HG02588 (cell line): ENCODE results near the gene TIAM2.

Source experiments
- ATAC-seq: cut with Tn5 transposase; IDR thresholded peaks from one replicate; pipeline ENCODE4 v1.9.1; 2021; ENCODE audit warnings: mild to moderate bottlenecking, moderate library complexity; ENCODE audit not compliant: unreplicated experiment

The TIAM2 gene

DNA sequence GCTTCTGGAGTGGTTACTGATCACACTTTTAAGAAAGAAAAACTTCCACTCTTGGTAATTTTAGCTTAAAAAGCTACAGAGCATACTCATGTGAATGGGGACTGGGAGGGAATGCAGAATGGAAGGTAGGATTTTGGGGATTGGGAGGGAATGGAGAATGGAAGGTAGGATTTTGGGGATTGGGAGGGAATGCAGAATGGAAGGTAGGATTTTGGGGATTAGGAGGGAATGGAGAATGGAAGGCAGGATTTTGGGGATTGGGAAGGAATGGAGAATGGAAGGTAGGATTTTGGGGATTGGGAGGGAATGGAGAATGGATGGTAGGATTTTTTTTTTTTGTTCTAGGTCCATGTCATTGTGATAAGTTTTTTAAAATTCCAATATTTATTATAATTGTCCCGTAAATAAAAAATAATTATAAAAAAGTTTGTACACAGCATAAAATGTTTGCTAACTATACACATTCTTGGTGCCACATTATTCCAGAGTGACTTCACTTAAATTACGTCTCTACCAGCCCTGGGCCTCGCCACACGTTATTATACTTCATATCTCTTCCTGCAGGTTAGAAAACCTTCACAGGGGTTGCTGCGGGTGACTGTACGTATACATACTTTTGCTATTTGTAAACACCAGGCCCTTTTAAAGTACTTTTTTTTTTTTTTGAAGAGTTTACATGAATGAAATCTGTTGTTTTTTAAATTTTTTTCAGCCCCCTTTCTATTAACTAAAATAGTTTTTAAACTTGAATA is 127.3 kb downstream of the TIAM2 start:
- no peak for ATAC-seq

DNA sequence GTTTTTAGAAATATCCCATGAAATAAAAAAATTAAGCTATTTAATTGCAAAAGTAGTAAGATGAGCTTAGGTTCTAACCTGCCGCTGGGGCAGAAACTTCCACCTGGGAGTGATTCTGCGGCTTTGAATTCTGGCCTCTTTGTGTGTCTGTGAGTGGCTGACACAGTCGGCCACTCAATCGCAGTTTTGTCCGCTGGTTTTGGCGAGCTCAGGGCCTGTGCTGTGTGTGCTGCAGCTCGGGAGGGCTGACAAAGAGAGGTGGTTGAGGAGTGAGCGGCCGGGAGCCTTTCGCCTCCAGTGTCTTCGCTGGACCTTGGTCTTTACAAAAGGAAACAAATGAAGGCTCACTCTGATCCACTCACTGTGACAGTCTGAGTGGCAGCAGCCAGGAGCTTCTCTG is 128.4 kb downstream of the TIAM2 start:
- ATAC-seq = no peak

DNA sequence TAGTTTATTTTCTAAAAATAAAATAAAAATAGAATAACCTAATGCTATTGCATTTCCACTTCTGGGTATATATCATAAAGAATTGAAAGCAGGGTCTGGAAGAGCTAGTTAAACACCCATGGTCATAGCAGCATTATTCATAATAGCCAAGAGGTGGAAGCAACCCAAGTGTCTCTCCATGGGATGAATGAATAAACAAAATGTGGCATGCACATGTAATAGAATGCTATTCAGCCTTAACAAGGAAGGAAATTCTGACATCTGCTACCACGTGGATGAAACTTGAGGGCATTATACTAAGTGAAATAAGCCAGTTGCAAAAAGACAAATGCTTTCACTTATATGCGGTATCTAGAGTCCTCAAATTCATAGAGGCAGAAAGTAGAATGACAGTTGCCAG is 130.8 kb downstream of the TIAM2 start:
- ATAC-seq = no peak

DNA sequence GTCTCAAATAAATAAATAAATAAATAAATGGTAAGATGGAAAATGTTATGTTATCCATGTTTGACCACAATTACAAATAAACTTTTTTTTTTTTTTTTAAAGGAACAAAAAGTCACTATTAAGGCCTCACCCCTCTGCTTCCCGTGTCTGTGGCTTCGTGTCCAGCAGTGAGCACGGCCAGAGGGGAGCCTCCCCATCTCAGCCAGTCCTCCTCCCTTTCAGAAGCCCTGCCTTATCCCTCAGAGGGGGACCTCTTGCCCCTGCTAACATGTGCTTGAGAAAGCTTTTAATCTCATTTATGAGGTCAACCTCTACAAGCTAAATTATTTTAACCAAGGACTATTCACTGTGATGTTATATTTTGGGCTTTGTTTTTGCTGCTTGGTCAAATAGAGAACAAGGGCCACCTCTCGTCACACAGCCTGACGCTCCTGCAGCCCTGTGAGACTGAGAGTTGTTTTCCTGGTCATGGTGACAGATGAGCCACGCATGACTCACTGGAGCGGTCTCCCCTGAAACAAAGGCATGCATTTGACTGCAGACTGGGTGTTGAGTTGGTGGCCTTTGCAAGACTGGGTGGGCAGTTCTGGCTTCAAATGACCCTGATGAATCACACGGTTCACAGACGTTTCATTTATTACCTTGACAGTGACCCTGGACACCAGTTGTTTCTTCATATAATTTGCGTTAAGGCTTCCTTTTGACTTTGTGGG is 131.8 kb downstream of the TIAM2 start:
- ATAC-seq = peak; percentile 70

DNA sequence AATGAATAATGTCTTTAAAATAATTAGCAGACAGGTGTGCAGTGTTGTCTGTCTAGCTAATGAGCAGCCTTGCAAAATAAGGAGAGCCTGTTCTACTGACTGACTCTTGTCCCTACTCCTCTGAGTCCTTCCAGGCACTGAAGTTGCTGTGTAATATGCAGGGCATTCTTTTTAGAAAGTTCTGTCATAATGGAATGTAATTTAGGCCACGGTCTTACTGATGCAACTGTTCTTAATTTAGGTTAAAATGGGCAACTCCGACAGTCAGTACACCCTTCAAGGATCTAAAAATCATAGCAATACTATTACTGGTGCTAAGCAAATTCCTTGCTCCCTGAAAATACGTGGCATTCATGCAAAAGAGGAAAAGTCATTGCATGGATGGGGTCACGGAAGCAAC is 133.9 kb downstream of the TIAM2 start:
- no peak for ATAC-seq

DNA sequence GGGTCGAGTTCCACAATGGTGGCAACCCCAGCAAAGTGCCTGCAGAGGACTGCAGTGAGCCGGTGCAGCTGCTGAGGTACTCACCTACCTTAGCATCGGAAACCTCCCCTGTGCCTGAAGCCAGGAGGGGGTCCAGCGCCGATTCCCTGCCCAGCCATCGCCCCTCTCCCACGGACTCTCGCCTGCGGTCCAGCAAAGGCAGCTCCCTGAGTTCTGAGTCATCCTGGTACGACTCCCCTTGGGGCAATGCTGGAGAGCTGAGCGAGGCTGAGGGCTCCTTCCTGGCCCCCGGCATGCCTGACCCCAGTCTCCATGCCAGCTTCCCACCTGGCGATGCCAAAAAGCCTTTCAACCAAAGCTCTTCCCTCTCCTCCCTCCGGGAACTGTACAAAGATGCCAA is 134.6 kb downstream of the TIAM2 start:
- ATAC-seq = no peak

DNA sequence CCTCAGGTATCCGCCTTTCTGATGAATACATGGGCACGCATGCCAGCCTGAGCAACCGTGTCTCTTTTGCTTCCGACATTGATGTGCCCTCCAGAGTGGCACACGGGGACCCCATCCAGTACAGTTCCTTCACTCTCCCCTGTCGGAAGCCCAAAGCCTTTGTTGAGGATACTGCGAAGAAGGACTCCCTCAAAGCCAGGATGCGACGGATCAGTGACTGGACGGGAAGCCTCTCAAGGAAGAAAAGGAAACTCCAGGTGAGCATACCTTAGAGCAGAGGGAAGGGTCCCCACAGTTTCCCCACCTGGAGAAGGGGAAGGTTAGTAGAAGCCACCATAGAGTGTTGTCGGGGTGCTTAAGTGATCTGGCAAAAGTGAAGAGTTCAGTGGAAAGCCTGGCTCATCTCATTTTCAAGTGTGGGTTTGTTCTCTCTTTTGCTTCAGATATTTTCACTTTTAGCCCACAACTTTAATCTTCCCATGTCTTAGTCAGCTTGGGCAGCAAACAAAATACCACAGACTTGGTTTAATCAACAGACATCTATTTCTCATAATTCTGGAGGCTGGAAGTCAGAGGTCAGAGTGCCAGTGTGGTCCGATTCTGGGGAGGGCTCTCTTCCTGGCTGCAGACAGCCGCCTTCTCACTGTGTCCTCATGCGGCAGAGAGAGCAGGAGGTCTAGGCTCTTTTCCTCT is 135.2 kb downstream of the TIAM2 start:
- ATAC-seq = no peak

DNA sequence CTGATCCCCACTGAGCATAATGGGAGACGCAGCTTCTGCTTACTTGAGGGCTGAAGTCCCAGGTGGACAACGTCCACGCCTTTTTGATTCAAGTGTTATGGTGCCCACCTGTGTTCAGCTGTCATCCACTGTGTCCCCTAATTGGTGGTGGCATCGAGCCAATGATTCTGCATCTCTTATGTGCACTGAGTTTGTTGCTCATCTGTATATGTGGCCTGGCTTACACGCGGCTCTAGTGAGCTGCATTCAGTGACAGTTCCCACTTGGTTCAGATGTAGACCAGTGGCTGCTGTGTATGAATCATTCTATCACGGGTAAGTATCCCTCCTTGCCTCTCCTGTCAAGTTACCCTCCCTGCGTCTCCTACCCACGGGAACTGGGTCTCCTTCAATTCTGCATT is 137.5 kb downstream of the TIAM2 start:
- no peak for ATAC-seq

DNA sequence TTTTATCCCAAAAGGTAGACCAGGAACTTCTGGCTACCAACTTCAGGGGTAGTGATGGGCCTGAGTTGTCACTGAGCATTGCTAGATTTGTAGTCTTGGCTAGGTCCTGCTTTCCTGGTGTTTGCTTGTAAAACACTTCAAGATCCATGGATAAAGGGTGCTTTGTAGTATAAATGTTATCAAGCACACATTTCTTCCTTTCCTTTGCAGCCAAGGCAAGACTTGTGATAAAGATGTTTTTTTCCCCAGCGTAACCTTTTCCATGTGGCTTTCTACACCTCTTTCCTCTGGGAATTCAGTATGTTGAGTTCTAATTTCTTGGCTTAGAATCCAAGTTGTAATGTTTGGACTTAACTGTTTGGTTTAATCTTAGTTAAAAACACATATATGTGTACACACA is 145.9 kb downstream of the TIAM2 start:
- no peak for ATAC-seq

DNA sequence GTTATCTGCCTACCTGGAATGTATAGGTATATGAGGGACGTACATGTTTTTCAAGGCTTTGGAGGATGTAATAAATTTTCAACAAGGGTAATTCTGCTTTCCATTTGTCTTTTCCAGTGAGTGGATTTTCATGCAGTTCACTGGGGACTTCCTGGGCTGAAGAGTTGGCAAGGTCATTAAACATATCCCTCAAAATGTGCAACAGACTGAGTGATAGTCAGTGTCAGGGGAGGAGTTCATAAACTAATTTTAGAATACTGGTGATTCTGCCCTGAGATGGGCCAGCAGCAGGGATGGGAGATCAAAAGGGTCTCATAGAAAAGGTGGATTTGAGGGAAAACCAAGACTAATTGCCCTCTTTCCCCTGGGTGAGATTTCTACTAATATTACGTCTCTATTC is 146.4 kb downstream of the TIAM2 start:
- no peak for ATAC-seq

DNA sequence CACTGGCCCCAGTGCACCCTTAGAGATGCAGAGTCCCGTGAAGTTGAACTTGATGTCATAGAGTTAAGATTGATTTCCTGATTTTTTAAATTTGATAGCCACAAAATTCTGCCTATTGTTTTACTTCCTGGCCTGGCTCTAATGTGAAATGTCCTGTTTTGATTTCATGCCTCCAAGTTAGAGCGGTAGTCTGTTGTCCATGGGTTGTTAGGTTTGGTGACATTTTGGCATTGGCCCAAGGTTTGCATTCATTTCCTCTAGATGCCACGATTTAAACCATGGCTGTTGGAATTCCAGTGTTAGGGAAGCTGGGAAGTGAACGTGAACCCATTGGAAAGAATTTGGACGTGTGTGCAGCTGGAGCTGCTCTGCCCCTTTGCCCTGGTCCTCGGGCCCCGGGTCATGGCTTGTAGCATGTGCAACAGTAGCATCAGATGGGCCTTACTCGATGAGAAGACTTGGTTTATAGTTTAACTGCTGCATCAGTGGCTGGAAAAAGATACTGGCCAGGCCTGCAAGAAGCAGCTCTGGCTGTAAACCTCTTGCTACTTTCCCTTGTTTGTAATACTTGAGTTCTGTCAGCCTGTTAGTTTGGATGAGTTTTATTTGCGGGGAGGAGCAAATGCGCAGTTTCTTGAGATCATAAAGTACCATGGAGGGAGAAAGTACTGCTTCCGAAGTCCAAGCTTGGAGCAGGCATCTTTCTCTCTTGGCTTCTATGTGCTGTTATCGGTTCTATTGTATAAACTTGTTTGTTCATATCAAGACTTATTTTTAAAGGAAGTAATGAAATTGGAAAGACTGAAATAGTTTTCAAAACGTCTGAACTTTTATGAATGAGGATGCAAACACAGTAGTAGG is 147.3 kb downstream of the TIAM2 start:
- no peak for ATAC-seq

DNA sequence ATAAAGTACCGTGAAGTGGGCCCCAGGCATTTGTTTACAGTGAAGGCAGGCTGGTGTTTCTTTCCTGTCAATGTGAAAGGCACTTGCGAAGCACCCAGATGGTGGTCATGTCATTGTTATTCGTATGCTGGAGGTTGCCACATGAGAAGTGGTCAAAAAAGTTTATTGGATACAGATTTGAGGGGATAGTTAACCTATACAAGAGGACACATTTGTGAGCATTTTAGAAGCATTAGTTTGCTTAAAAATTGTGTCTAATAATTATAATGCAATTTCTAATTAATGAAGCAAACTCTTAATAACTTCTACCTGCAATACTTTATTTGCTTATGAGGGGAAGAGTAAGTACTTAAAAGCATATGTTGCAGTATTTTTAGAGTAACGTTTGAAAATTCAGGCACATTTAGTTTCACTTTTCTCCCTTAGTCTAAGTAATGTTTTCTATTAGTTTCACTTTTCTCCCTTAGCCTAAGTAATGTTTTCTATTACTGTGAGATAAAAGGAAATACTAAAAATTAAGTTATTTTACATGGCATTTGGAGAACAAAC is 148.0 kb downstream of the TIAM2 start:
- no peak for ATAC-seq

DNA sequence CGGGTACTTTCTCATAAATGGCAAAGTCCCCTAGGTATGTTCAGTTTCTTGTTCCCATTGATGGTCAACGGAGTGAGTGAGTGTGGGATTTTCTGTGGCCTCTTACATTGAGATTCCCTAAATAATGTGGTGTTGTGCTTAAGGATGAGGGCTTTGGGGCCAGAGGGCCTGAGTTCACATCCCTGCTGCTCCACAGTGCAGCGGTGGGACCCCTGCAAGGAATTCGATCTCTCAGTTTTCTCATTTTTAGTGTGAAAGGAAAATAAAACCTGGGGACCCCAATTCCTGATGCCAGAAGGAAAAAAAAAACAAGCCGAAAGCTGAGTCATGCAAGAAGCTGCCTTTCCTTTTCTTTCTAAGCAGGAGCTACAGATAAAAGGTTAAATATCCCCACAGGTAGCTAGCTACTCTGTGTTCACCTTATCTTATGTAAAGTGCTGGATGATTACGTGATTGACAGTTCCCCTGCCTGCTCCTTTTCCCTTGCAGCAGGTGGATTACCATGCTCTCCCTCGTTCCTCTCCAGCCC is 148.5 kb downstream of the TIAM2 start:
- no peak for ATAC-seq

DNA sequence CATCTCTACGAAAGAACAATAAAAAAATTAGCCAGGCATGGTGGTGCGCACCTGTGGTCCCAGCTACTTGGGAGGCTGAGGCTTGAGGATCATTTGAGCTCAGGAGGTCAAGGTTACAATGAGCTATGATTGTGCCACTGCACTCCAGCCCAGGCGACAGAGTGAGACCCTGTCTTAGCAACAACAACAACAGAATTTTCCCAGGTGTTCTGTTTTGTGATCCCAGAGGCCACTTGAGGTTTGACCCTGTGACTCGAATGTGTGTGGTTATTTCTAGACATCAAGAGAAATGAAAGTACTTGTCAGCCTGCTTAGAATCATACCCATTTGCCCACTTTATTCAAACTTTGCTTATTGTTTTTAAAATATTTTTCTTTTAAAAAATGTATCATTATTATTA is 151.1 kb downstream of the TIAM2 start:
- ATAC-seq = no peak

DNA sequence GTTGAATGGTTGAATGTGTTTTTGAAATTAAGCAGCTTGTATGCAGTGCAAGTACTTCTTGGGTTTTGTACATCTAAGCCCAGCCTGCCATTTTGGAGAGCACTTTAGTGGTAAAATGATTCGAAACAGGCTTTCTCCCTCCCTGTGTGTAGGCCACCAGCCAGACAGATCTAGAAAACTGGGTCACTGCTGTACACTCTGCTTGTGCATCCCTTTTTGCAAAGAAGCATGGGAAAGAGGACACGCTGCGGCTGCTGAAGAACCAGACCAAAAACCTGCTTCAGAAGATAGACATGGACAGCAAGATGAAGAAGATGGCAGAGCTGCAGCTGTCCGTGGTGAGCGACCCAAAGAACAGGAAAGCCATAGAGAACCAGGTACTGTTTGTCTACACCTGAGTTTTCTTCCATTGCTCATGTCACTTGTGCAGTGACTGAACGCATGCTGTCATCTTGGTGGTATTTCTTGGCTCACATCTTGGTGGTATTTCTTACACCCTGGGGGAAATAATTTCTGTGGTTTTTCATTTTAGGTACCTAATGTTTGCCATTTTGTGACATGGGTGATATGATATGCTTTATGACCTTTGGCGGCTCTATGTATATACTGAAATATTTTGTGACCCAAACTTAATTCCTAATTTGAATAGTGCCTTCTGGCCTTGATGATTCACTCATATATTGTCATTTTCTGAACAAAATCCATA is 153.0 kb downstream of the TIAM2 start:
- no peak for ATAC-seq

DNA sequence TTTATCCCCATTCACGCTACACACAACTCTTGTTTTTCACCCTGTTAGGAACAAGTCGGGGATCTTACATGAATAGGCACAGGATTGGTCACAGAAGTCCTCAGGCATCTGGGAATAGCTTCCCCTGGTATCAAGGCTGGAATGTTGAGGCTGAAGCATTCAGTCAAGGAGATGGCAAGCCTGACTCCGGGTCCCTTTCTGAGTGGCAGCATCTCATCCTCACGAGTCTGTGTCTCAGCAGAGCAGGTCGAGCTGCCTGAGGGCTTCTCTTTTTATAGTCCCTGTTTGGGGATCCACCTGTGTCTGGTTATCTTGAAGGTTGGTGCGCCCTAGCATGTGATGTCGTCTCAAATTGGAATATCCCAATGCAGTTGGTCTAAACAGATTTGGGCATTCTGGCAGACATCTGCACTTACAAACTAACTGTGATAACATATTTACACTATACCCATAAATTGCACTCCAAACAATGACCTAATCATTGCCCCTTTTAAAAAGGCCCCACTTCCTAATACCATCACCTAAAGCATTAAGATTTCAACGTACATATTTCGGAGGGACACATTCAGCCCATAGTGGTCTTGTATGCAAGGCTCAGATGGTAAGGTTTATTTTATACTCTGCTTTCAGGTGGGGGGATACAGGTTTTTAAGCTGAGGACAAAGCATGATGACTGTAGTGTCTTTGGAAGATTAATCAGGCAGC is 156.0 kb downstream of the TIAM2 start:
- ATAC-seq = no peak

DNA sequence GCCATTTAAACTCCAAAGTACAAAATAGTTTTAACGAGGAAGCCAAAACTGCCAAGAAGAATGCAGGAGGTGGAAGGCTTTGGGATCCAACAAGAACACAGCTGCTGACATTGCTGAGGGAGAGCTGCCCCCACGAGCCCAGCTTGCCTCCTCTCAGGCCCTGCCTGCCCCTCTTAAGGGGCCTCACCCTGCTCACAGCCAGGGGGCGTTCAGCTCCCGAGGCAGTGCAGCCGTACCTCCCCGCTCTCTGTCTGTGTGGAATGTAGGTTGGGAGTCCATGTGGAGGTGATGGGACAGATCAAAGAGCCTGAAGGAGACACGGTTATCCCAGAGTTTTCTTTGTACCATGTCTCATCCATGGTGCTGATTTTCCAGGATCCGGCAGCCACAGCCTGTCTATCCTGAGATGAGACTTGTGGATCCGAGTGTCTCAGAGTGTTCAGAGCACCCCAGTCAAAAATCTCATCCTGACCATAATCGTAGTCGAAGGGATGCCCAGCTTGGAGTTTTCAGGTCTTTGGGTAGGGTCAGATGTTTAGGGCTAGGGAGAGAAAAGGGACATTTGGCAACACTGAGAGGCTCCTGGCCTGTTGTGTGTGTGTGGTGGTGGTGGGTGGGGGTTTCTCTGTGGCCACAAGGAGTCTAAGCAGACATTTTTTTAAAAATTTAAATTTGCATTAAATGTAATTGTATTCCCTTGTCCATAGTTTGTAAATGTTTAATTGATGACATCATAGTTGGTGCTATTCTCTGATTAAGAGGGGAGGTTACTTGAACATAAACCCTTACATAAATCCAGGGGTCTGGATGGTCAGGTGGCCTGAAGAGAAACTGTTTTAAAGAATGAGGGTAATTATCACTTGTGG is 157.3 kb downstream of the TIAM2 start:
- no peak for ATAC-seq

DNA sequence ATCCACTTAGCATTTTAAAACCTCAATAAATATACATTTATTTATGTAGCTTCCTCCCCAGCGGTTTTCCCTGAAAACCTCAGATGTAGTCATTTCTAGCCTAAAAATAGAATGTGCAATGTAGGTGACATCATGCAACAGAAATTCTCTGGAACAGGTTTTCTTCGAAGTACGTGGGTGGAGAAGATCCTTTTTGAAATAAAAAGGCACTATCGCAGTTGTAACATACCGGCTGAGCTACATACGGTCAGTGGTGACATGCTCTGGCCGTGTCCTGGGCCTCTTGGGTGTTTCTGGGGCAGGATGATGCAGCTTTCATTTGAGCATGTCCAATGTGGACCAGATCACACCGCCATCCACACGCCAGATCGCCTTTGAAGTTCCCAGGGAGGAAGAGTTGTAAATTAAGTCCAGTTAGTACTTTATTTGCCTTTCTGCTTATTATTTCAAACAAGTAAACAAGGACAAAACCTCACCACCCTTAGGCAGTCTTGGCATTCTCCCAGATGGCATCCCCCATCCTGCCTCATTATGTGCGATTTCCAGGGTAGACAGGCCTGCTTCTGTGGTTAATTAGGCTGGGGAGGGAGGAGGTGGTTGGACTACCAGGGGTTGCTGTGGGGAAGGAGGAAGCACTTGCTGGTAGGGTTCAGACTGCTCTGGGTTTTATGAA is 159.2 kb downstream of the TIAM2 start:
- ATAC-seq = no peak
